Measurements from ENCODE around the gene RGS3.

DNA sequence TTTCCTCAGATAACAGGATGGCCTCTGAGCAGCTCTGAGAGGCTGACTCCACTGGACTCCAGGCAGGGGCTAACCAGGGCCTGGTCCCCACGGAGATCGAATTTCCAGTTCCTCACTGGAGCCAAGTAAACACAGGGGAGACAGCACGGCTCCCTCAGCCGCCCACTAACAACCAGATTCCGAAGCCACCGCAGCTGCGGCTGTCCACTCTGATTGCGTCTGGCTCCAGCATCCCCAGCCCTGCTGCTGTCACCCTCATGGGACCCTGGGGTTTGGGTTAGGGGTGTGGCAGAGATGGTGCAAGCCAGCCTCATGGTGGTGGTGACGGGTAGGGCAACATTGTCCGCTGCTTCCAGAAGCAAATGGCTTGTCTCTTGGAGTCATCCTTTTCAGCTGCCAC lies 172.6 kb downstream of the RGS3 start:
- TF ChIP-seq POLR2AphosphoS5 (IDR thresholded peaks at IDR 0.05; ENCODE audit: low read depth, low read length), result no peak
- no peak for TF ChIP-seq TAF1 (IDR thresholded peaks at IDR 0.05; ENCODE audit: borderline replicate concordance, low read depth, low read length)
- no peak for TF ChIP-seq EP300 (IDR thresholded peaks at IDR 0.05; ENCODE audit: borderline replicate concordance in 1 of 2, low read depth in 1 of 2, low read length in 1 of 2)
- TF ChIP-seq GATA2 (CRISPR knock-in tag; IDR thresholded peaks at IDR 0.05), result no peak
- no peak for TF ChIP-seq CTCF (IDR thresholded peaks at IDR 0.05)
- TF ChIP-seq, protein P1, sequence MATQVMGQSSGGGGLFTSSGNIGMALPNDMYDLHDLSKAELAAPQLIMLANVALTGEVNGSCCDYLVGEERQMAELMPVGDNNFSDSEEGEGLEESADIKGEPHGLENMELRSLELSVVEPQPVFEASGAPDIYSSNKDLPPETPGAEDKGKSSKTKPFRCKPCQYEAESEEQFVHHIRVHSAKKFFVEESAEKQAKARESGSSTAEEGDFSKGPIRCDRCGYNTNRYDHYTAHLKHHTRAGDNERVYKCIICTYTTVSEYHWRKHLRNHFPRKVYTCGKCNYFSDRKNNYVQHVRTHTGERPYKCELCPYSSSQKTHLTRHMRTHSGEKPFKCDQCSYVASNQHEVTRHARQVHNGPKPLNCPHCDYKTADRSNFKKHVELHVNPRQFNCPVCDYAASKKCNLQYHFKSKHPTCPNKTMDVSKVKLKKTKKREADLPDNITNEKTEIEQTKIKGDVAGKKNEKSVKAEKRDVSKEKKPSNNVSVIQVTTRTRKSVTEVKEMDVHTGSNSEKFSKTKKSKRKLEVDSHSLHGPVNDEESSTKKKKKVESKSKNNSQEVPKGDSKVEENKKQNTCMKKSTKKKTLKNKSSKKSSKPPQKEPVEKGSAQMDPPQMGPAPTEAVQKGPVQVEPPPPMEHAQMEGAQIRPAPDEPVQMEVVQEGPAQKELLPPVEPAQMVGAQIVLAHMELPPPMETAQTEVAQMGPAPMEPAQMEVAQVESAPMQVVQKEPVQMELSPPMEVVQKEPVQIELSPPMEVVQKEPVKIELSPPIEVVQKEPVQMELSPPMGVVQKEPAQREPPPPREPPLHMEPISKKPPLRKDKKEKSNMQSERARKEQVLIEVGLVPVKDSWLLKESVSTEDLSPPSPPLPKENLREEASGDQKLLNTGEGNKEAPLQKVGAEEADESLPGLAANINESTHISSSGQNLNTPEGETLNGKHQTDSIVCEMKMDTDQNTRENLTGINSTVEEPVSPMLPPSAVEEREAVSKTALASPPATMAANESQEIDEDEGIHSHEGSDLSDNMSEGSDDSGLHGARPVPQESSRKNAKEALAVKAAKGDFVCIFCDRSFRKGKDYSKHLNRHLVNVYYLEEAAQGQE (IDR thresholded peaks at IDR 0.05; ENCODE audit: low read depth, low read length), result no peak
